Raji (cell line): ENCODE measurements around the gene DLG4.

ENCODE experiments used
- POLR2A ChIP-seq: IDR thresholded peaks from 2 replicates; pipeline ENCODE4 v1.6.1; 2011; ENCODE audit warnings: low read depth, low read length, control low read depth; ENCODE audit not compliant: insufficient read depth

The DLG4 gene

DNA sequence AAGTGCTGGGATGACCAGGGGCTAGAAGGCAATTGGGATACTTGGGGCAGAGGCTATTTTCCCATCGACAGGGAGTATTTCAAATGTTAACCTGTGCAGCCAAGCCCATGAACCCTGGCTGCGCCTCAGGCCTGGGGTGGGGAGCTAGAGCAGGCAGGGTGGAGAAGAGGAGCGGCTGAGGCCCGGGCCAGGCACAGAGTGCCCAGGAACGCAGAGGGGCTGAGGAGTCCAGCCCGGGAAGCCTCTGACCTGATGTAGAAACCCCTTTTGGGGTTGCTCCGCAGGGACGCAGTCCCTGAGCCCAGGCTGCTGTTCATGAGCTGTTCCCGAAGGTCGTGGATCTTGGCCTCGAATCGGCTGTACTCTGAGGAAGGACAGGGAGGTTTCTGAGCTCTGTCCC lies 23.7 kb downstream of the DLG4 start:
- TF ChIP-seq POLR2A = no peak

- TF ChIP-seq POLR2A = no peak
Measured at GRCh38 chr17:7192271-7192937, 27.2 kb downstream of the DLG4 start.

- no peak for TF ChIP-seq POLR2A
Measured at GRCh38 chr17:7191571-7192270, 27.9 kb downstream of the DLG4 start.

- TF ChIP-seq POLR2A = no peak
Measured at GRCh38 chr17:7191069-7191468, 28.6 kb downstream of the DLG4 start.

- no peak for TF ChIP-seq POLR2A
Measured at GRCh38 chr17:7190276-7190917, 29.2 kb downstream of the DLG4 start.

DNA sequence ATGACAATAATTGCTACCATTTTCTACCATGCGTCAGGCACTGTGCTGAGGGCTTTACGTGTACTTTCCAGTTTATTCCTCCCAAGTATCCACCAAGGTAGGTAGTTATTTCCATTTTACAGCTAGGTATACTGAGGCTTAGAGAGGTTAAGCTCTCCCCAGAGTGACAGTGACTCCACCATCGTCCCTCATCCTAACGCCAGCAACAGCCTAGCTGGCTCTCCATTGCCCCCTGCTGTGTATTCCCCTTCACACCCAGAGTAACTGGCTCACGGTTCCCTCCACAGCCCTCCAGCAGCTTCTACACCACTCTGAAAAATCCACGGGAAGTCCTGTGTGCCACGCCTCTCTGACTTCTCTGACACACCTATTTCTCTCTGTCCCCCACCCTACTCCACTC lies 33.4 kb downstream of the DLG4 start:
- TF ChIP-seq POLR2A = no peak

GRCh38 chr17:7184647-7185046 lies 35.0 kb downstream of the DLG4 start:
- TF ChIP-seq POLR2A = no peak

DNA sequence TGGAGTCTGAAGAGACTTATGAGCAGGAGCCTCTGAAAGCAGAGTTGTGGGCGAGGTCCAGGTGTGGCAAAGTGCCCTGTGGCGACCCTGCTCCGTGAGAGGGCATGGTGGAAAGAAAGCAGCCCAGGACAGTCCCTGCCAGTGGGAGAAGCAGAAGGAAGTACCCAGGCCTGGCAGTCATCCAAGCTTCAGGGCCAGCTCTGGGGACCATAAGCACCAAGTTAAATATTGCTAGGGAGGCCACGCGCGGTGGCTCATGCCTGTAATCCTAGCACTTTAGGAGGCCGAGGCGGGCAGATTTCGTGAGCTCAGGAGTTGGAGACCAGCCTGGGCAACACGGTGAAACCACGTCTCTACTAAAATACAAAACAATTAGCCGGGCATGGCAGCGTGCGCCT lies 35.5 kb downstream of the DLG4 start:
- no peak for TF ChIP-seq POLR2A

GRCh38 chr17:7183433-7184090 lies 36.1 kb downstream of the DLG4 start:
- no peak for TF ChIP-seq POLR2A

GRCh38 chr17:7179317-7180254 lies 40.0 kb downstream of the DLG4 start, which contains the start of gene ASGR1:
Gene ASGR1, minus strand, starts transcription at chr17:7179370. Its CDS starts 807 bp downstream, at chr17:7178563.
- no peak for TF ChIP-seq POLR2A

GRCh38 chr17:7178973-7179316 lies 40.7 kb downstream of the DLG4 start:
- TF ChIP-seq POLR2A = no peak

DNA sequence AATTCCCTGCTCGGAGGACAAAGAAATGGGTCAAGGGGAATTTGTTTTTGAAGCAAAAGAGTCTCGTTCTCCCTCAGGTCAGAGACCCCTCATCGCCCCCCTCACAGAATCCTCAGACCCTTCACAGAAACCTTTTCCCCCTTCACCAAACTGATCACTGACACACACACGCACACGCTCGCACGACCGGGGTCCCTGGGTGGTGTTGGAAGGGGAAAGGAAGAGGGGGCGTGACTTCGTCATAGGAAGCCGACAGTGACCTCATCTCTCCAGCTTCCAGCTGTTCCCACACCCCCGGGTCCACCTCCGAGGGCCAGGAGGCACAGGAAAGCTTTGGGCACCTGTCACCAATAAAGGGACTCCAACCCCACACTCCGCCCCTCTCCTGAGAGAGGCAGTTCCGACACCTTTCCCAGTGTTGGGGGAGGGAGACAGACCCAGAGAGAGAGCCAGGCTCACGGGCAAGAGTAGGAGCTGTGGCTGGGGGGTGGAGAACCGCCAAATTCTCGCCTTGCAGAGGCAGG lies 41.6 kb downstream of the DLG4 start:
- TF ChIP-seq POLR2A = no peak

DNA sequence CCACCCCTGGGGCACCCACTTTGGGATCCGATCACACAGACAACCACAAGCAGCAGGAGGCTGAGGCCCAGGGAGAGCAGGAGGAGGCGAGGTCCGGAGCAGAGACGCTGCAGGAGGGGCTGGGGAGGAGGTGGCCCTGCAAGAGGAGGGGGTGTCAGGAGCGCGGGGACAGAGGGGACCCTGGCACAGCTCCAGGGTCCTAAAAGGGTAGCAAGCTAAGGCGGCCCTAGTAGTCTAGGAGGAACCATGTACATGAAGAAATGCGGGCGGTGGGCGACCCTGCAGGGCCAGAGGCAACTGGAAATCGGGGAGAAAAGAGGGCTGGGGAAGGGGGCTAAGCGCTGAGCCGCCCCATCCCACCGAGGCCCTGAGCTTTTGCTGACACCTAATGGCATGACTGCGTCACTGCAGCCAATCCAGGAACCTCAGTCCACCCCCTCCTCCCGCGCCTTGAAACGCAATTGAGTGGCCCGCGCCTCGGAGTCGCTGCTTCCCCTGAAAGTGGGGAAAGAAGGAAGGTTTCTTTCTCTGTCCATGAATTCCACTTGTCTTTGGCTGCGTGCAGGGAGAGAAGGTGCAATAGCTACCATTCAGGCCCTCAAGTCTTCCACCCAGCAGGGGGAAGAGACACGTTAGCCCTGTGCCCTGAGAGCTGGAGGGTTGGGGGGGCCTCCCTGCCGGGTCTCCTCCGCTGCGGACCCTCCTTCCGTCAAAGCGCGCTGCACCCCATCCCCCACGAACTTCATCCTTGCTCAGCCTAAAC lies 42.3 kb downstream of the DLG4 start:
- TF ChIP-seq POLR2A = no peak

- TF ChIP-seq POLR2A = no peak
Measured at GRCh38 chr17:7176841-7177190, 42.8 kb downstream of the DLG4 start.
